ENCODE results near the gene LYZL6. TPM values are rescaled to one million over a fixed set of nuclear protein-coding genes. Genes with fewer than 3 reads are reported as not detected.
A peak's percentile ranks its signal among the peaks of the same experiment; 100 is the strongest.

LYZL6 gene
- total RNA-seq, 4 donors from 2014 or later, result not detected

GRCh38 chr17:35973333-35974260 lies 30.1 kb upstream of the LYZL6 start:
- H3K27ac ChIP-seq, result peak overlapping the region in 1 of 4 donors; percentile 14
- 44 to 46% methylated on average over 10 of the region's 10 CpGs for WGBS, 2 donors

GRCh38 chr17:35972945-35973332 lies 29.4 kb upstream of the LYZL6 start:
- Histone ChIP-seq H3K27ac (peak overlapping the region in 1 of 4 donors; percentile 14), H3K36me3 (no peaks in the 10 kb centered on the region), H3K4me3 (no peak overlapping the region), H3K4me1 (peaks cover 0 to 17% (median 2%) of the 10 kb centered on the region in 4 donors), H3K9me3 (no peaks in the 10 kb centered on the region), H3K27me3 (no peaks in the 10 kb centered on the region)
- no peak for TF ChIP-seq CTCF (IDR thresholded peaks at IDR 0.05)
- no peak for TF ChIP-seq POLR2A (IDR thresholded peaks at IDR 0.05)
- TF ChIP-seq EP300 (IDR thresholded peaks at IDR 0.05), result no peak
- WGBS, 2 donors, result 60 to 77% methylated on average over 4 of the region's 4 CpGs
- no peak for DNase-seq (ENCODE audit: low spot score in 2 of 2)

More at GRCh38 chr17:35973333-35974260, 30.1 kb upstream of the LYZL6 start:
- no peaks in the 10 kb centered on the region for H3K9me3 ChIP-seq
- peaks cover 0 to 17% (median 2%) of the 10 kb centered on the region in 4 donors for H3K4me1 ChIP-seq
- no peak for DNase-seq (ENCODE audit: low spot score in 2 of 2)
- H3K36me3 ChIP-seq, result no peaks in the 10 kb centered on the region
- H3K27me3 ChIP-seq, result no peaks in the 10 kb centered on the region
- TF ChIP-seq EP300 (IDR thresholded peaks at IDR 0.05) (no peak), CTCF (IDR thresholded peaks at IDR 0.05) (no peak), POLR2A (IDR thresholded peaks at IDR 0.05) (no peak)
- no peak overlapping the region for H3K4me3 ChIP-seq

- no peaks in the 10 kb centered on the region for H3K9me3 ChIP-seq
- H3K4me1 ChIP-seq, result peaks cover 0 to 17% (median 2%) of the 10 kb centered on the region in 4 donors
- peak overlapping the region in 1 of 4 donors; percentile 14 for H3K27ac ChIP-seq
- 68 to 76% methylated on average over 6 of the region's 6 CpGs for WGBS, 2 donors
- TF ChIP-seq POLR2A (IDR thresholded peaks at IDR 0.05), result no peak
- TF ChIP-seq EP300 (IDR thresholded peaks at IDR 0.05), result no peak
- no peak for TF ChIP-seq CTCF (IDR thresholded peaks at IDR 0.05)
- H3K4me3 ChIP-seq, result no peak overlapping the region
- no peaks in the 10 kb centered on the region for H3K27me3 ChIP-seq
- H3K36me3 ChIP-seq, result no peaks in the 10 kb centered on the region
- DNase-seq (ENCODE audit: low spot score in 2 of 2), result no peak
These were observed 29.0 kb upstream of the LYZL6 start for GRCh38 chr17:35972535-35972934.

- 38 to 59% methylated on average over 1 of the region's 1 CpG for WGBS, 2 donors
- TF ChIP-seq CTCF (IDR thresholded peaks at IDR 0.05) (no peak), POLR2A (IDR thresholded peaks at IDR 0.05) (no peak), EP300 (IDR thresholded peaks at IDR 0.05) (no peak)
These were observed 28.6 kb upstream of the LYZL6 start for GRCh38 chr17:35972066-35972465.

More at GRCh38 chr17:35972066-35972465, 28.6 kb upstream of the LYZL6 start:
- Histone ChIP-seq H3K4me3 (no peak overlapping the region), H3K27ac (no peak overlapping the region), H3K4me1 (peaks cover 0 to 17% (median 2%) of the 10 kb centered on the region in 4 donors), H3K36me3 (no peaks in the 10 kb centered on the region), H3K27me3 (no peaks in the 10 kb centered on the region), H3K9me3 (no peaks in the 10 kb centered on the region)
- no peak for DNase-seq (ENCODE audit: low spot score in 2 of 2)

All from tibial nerve (tissue), 4 donors.